Stimulated activated CD8-positive, alpha-beta memory T cell treated with anti-CD3 and anti-CD28 coated beads, Interleukin-2, amount 100 ng/mL, for 1 hour (primary cell): ENCODE measurements around the gene PIGS.

Experiments
- DNase-seq, 2 donors: peaks; one replicate each; pipeline ENCODE4 v3.0.0-alpha.2; 2020; ENCODE audit warnings: low read depth in 2 of 2

Gene PIGS

GRCh38 chr17:28506763-28507487 lies 64.4 kb downstream of the PIGS start:
- DNase-seq = no peak

GRCh38 chr17:28505986-28506665 lies 65.2 kb downstream of the PIGS start, which contains the start of gene FOXN1:
Gene FOXN1, plus strand, starts transcription at chr17:28506348. Its CDS starts 17,622 bp downstream, at chr17:28523970.
- DNase-seq = no peak

- no peak for DNase-seq
Measured at GRCh38 chr17:28503420-28503819, 67.9 kb downstream of the PIGS start.
